Stimulated activated CD8-positive, alpha-beta memory T cell treated with anti-CD3 and anti-CD28 coated beads, Interleukin-7, amount 100 ng/mL, for 1 hour (primary cell): Measurements from ENCODE around the gene RACGAP1.
"Not testable (repeated sequence)": the region's sequence is repeated elsewhere in the genome, so short reads cannot be mapped to it uniquely, and the experiment has no call there.

ENCODE experiments used
- DNase-seq, 2 donors: peaks; one replicate each; pipeline ENCODE4 v3.0.0-alpha.2; 2020; ENCODE audit warnings: low read depth in 2 of 2

Gene RACGAP1

DNA sequence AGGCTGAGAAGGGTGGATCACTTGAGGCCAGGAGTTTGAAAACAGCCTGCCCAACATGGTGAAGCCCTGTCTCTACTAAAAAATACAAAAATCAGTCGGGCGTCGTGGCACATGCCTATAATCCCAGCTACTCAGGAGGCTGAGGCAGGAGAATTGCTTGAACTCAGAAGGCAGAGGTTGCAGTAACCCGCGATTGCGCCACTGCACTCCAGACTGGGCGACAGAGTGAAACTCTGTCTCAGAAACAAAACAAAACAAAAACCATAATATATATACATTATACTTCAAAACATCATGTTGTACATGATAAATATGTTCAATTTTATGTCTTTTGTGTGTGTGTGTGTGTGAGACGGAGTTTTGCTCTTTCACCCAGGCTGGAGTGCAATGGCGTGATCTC, 5.2 kb upstream of the RACGAP1 start:
- not testable (repeated sequence) for DNase-seq

DNA sequence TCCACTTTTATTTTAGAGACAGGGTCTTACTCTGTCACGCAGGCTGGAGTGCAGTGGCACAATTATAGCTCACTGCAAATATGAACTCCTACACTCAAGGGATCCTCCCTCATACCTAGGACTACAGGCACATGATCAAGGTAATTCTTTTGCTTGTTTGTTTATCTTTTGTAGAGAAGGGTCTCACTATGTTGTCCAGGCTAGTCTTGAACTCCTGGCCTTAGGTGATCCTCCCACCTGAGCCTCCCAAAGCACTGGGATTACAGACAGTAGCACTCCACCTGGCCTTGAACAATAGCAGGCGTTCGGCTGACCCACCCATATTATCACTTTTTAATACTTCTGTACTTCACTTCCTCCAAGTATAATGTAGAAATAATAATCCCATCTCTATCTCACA, 1.4 kb upstream of the RACGAP1 start:
- no peak for DNase-seq

DNA sequence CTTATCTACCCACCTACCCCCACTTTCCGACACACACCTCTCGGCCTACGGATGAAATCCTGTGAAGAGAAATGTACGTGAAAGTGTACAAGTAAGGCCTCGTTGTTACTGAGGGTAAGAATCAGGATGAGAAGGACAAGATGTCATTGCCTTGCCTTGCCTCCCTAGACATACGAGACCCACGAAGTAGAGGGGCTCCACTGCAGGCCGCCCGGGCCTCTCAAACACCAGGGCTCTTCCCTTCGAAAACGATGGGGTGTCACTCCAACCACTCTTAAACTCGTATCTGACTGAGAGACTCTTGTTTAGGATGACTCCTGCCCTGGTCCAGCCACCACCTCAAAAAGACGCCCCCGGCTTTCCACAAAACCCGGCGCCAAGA, 498 bp downstream of the RACGAP1 start:
- DNase-seq: no peak

DNA sequence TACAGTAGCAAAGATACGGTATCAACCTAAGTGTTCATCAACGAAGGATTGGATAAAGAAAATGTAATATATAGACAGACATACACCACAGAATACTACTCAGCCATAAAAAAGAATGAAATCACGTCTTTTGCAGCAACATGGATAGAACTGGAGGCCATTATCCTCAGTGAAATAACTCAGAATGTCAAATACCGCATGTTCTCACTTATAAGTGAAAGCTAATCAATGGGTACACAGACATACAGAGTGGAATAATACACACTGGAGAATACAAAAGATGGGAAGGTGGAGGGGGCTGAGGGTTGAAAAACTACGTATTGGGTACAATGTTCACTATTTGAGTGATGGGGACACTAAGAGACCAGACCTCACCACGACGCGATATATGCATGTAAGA, 1.1 kb downstream of the RACGAP1 start:
- no peak for DNase-seq

DNA sequence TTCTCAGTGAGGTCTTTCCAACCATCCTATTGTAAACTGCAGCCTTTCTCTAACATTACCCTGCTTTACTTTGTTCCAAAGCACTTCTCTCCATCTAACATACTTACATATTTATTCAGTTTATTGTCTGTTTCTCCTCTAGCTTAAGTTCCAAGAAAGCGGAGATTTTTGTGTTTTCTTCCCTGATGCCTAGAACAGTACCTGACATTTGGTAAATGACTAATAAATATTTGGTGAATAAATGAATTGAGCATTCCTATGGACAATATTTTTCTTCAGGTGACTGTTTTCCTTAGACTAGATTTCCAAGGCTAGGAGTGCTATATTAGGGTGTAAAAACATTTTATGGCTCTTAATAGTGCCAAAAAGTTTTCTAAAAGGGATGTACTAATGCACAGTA, 2.4 kb downstream of the RACGAP1 start:
- no peak for DNase-seq

- no peak for DNase-seq
Measured at GRCh38 chr12:50021031-50021430, 4.3 kb downstream of the RACGAP1 start.

GRCh38 chr12:50019524-50019923, 5.8 kb downstream of the RACGAP1 start:
- DNase-seq: no peak

DNA sequence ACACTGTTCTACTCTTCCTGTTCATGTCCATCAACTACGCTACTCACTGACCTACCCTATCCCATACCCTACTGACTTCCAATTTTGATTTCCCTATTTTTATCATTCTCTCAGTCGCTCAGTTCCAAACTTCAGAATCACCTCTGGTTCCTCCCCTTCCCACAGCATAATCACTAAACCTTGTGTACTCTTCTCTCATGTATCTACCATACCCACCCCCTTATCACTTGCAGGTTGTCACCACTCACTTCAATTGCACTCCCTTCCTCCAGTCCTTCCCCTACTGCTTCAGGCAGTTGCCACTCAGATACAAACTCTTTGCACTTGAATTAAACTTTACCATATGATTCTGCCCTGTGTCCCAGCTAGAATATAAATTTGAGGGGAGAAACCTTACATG, 6.3 kb downstream of the RACGAP1 start:
- DNase-seq: no peak

- no peak for DNase-seq
Measured at GRCh38 chr12:50018154-50018553, 7.1 kb downstream of the RACGAP1 start.

DNA sequence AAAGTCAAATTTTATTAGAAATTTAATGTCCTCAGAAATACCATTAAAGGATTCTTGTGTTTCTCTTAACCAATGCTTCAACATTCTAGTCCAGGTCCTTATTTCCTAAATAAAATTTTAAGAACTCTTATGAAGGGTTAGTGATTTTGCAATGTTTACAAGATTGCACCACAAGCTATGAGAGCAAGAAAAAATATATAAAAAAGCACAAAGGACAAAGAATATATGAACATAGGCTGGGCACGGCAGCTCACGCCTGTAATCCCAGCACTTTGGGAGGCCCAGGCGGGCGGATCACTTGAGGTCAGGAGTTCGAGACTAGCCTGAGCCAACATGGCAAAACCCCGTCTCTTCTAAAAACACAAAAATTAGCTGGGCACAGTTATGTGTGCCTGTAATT, 7.7 kb downstream of the RACGAP1 start:
- no peak for DNase-seq

GRCh38 chr12:50016501-50017475, 8.5 kb downstream of the RACGAP1 start:
- DNase-seq: no peak

GRCh38 chr12:50014342-50014741, 11.0 kb downstream of the RACGAP1 start:
- DNase-seq: no peak

DNA sequence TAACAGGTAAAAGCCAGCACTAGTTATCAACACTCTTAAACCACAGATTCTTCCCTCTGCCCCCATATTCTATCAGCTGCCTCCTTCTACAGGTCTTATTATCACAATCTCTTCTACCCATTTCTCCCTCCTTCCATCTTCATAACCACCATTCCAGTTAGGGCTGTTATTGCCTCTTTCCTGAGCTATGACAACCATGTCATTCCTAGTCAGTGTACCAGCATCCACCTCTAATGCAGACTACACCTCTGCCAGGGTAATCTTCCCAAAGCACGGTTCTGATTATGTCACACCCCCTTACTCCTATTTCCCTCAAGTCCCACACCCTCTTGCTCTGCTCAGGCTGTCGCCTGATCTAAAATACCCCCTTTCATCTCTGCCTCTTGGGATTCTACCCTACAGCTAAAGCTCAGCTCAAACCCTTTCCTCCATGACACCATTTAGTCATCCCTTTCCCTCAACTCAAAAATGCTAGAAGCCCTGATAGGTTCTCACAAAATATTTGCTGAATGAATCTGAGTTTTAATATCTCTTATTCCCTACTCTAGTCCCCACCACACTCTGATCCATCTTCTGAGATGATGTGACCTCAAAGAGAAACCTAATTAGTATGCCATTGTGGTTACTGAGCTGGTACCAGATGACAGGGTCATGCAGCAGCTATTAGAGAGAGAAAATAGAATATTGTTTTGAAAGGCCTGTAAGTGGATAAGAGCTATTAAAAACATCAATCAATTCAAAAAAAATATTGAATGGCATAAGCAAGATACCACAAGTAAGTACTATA, 11.7 kb downstream of the RACGAP1 start:
- no peak for DNase-seq

DNA sequence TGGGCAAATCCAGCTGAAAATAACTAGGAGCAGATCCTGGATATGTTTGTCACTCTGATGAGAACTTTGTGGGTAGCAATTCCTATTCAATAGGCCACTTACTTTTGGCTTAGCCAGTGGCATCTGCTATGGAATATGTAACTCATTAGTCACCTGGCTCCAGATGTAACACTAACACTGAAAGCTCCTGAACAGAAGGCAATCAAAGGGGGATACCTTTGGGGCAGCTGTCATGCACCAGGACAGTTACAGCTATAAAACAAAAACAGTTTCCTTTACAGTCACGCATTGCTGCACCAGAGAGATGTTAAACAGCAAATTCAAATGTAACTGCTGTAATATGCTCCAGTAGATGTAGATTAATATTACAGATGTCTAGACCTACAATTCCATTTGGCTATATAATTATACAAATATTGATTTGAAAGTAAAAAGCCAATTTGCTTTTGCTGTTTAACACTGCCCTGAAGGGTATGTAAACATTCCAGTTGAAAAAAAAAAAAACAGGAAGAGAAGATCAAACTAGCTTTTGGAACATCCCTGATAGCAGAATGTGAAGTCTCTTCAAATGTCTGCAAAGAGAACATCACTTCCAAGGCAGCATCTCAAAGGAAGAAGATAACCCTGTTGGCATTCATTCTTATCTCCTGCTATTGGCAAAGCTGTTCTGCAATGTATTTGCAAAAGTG, 18.4 kb downstream of the RACGAP1 start:
- DNase-seq: no peak

DNA sequence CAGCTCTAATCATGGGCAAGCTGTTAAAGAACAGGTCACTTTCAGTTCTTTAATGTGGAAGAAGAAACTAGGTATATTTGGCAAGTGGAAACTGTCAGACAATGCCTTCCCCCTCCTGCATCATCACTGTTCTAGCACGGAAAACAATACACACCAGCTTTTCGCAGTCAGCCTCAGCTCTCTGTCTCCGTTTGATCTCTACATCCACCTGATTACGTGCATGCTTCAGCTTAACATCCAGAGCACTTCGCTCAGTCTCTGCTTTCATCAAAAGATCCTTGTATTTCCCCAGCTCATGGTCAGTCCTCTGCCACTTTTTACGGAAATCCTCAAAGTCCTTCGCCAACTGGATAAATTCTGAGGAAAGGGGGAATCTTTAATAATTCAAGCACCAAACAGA, 19.0 kb downstream of the RACGAP1 start:
- no peak for DNase-seq

GRCh38 chr12:50005175-50005574, 20.1 kb downstream of the RACGAP1 start:
- no peak for DNase-seq

- no peak for DNase-seq
Measured at GRCh38 chr12:50004696-50005095, 20.6 kb downstream of the RACGAP1 start.

GRCh38 chr12:50003595-50003994, 21.7 kb downstream of the RACGAP1 start:
- no peak for DNase-seq

- DNase-seq: no peak
Measured at GRCh38 chr12:49998453-49998852, 26.8 kb downstream of the RACGAP1 start.

- no peak for DNase-seq
Measured at GRCh38 chr12:49990273-49990672, 35.0 kb downstream of the RACGAP1 start.

DNA sequence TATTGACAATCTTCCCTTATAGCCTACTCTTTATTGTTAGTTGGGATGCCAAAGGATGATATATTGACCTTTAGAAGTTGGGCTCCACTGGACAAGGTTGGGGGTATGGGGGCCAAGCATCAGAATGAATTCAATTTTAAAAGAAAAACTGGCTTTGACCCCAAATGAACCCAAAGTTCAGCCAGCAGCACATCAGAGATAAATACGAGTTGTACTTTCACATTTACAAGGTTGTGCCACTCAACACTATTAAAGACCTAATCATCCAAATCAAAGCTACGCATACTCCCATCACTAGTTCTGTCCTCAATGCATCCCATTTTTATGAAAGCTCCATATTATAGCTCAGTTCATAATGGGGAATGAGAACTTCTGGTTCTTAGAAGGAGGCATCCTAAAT, 35.9 kb downstream of the RACGAP1 start:
- DNase-seq: not testable (repeated sequence)

DNA sequence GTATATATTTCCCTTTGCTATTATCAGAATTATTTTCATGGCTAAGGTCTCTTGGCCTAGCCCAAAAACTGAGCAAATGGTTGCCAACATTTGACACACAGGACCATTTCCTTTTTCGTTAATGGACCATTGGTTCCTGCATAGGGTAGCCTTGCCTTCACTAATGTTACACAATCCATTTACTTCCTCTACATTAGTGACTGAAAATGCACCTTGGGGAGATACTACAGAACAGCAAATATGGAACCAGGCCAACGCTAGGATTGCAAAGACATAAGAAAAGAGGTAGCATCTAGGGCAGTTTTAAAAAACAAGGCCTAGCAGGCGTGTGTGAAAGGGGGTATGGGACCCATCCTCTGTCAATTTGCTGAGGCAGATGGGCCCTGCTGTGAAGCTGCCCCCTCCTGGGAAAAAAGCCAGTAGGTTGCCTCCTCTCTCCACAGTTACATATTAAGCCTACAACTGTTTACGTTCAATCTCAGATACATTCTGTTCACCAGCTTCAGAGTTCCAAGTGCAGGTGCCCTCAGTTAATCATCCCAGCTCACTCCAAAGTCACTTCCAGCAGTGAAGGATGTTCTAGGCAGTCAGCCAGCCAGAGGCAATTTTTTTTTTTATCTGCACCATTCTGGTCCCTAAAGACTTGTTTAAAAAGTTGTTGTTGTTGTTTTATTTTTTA, 37.5 kb downstream of the RACGAP1 start:
- DNase-seq: no peak
